ENCODE data around the gene PER2. TPM values are rescaled to one million over a fixed set of nuclear protein-coding genes. Genes with fewer than 3 reads are reported as not detected.
A peak's percentile ranks its signal among the peaks of the same experiment; 100 is the strongest.

PER2 gene
- total and polyA plus RNA-seq, 2 of the 13 experiments (the other 11 are each of a cell fraction or from before 2014, with no cell fraction given) = 5.1 to 9.4 TPM

GRCh38 chr2:238231251-238231793 is 57.1 kb downstream of the PER2 start (continued):
- TF ChIP-seq, protein P1, sequence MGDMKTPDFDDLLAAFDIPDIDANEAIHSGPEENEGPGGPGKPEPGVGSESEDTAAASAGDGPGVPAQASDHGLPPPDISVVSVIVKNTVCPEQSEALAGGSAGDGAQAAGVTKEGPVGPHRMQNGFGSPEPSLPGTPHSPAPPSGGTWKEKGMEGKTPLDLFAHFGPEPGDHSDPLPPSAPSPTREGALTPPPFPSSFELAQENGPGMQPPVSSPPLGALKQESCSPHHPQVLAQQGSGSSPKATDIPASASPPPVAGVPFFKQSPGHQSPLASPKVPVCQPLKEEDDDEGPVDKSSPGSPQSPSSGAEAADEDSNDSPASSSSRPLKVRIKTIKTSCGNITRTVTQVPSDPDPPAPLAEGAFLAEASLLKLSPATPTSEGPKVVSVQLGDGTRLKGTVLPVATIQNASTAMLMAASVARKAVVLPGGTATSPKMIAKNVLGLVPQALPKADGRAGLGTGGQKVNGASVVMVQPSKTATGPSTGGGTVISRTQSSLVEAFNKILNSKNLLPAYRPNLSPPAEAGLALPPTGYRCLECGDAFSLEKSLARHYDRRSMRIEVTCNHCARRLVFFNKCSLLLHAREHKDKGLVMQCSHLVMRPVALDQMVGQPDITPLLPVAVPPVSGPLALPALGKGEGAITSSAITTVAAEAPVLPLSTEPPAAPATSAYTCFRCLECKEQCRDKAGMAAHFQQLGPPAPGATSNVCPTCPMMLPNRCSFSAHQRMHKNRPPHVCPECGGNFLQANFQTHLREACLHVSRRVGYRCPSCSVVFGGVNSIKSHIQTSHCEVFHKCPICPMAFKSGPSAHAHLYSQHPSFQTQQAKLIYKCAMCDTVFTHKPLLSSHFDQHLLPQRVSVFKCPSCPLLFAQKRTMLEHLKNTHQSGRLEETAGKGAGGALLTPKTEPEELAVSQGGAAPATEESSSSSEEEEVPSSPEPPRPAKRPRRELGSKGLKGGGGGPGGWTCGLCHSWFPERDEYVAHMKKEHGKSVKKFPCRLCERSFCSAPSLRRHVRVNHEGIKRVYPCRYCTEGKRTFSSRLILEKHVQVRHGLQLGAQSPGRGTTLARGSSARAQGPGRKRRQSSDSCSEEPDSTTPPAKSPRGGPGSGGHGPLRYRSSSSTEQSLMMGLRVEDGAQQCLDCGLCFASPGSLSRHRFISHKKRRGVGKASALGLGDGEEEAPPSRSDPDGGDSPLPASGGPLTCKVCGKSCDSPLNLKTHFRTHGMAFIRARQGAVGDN (CRISPR knock-in tag; IDR thresholded peaks at IDR 0.05) = 0 out of 2 replicates have a peak, but pooled peaks have one; percentile 10

DNA sequence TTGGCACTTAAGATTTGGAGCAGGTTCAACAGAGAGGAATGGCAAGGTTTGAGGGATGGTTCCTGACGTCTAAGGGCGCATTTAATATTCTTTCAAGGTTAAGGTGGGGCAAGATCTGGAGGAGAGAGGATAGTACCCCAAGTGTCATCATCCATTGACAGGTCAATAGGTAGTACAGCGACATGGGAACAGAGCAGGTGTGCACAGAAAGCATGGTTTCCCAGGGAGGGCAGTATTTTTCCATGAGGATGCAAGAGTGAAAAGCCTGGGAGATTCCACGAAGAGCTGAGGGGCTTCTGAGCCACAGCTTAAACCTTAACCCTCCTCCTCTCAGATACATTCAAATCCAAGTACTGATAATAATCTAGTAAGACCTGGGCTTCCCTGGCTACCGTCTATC is 57.7 kb downstream of the PER2 start:
- intact Hi-C loops (cut with micrococcal nuclease; ENCODE audit: unreplicated experiment) (no loop called here), in situ Hi-C loops (cut with HindIII; ENCODE audit: extremely low pct_ligation_motif_present, low pct_unique_long_range_greater_than_20kb) (no loop called here)
- no peaks in the 10 kb centered on the region for H3K79me2 ChIP-seq (ENCODE audit: insufficient read depth, low read length)
- WGBS (ENCODE audit: low lambda C conversion rate) = 34% methylated on average over 5 of the region's 5 CpGs
- H3K36me3 ChIP-seq (replicated peaks in 1 of 2; ENCODE audit: control insufficient read depth in 1 of 2, insufficient read depth in 2 of 2, low read length in 2 of 2) = no peaks in the 10 kb centered on the region
- ChIA-PET CTCF (ENCODE audit: low intra/inter-chr PET ratio, low total read pairs) (no interaction called here), POLR2A (no interaction called here)
- H3K9me3 ChIP-seq (ENCODE audit: low read length) = no peaks in the 10 kb centered on the region
- H3K4me1 ChIP-seq (ENCODE audit: insufficient read depth, low read length) = peaks cover 7% of the 10 kb centered on the region; the same call in 1 of the 2 replicates
- no TSS peak for BruUV-seq (replicated peaks)
- FAIRE-seq = no peak
- no peak overlapping the region for H3K4me2 ChIP-seq (ENCODE audit: low read depth, low read length)
- H2AFZ ChIP-seq (ENCODE audit: low read length) = no peak overlapping the region
- no peaks in the 10 kb centered on the region for H4K20me1 ChIP-seq (ENCODE audit: insufficient read depth, low read length)
- H3K27me3 ChIP-seq (ENCODE audit: control insufficient read depth in 1 of 2, insufficient read depth in 2 of 2, low read length in 2 of 2) = peaks cover 13 to 50% of the 10 kb centered on the region in 2 experiments
- DNase-seq (ENCODE audit: low spot score) = no peak
- no peak overlapping the region for H3K4me3 ChIP-seq (replicated peaks in 1 of 3; ENCODE audit: insufficient read depth in 1 of 3, low read depth in 2 of 3, low read length in 3 of 3)
- TF ChIP-seq TCF12 (IDR thresholded peaks at IDR 0.05) (no peak), TCF12 (CRISPR knock-in tag; IDR thresholded peaks at IDR 0.05) (no peak), RFXAP (CRISPR knock-in tag; IDR thresholded peaks at IDR 0.05; ENCODE audit: borderline replicate concordance) (no peak), BRD4 (CRISPR knock-in tag; IDR thresholded peaks at IDR 0.05) (no peak), MBNL3 (CRISPR knock-in tag; conservative IDR thresholded peaks at IDR 0.05) (no peak)
- TF ChIP-seq, protein P2, sequence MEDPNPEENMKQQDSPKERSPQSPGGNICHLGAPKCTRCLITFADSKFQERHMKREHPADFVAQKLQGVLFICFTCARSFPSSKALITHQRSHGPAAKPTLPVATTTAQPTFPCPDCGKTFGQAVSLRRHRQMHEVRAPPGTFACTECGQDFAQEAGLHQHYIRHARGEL (CRISPR knock-in tag; IDR thresholded peaks at IDR 0.05) = no peak
- H3K27ac ChIP-seq (ENCODE audit: extremely low read length, insufficient read depth, low read length) = no peak overlapping the region
- no peak for ATAC-seq
- no peak overlapping the region for H3K9ac ChIP-seq (ENCODE audit: insufficient read depth, low read depth, low read length)
